Cardiac fibroblast (primary cell): ENCODE data around the gene ANKRD34A.
"Not testable (repeated sequence)": the region's sequence is repeated elsewhere in the genome, so short reads cannot be mapped to it uniquely, and the experiment has no call there.

ENCODE experiments used
- DNase-seq, 2 donors: peaks; one replicate each; pipeline versions ENCODE4 v3.0.0 to v3.0.0-alpha.2; 2010; ENCODE audit warnings: low read depth in 2 of 2
- H3K4me3 ChIP-seq, 2 donors: replicated peaks in 1 of 2; 1 replicate in 1 of 2; 2 replicates in 1 of 2; pipeline ENCODE4 v1.5.1; 2011; ENCODE audit warnings: low read depth in 2 of 2, low read length in 2 of 2, mild to moderate bottlenecking in 2 of 2, moderate library complexity in 1 of 2
- CTCF ChIP-seq: IDR thresholded peaks from one replicate; pipeline ENCODE4 v1.5.1; 2011; ENCODE audit warnings: low read depth, mild to moderate bottlenecking, low read length, inconsistent platforms

Gene ANKRD34A

GRCh38 chr1:145927916-145928643, 36.3 kb downstream of the ANKRD34A start:
- peak overlapping the region; percentile 73 to 77 for H3K4me3 ChIP-seq
- no peak for TF ChIP-seq CTCF
- no peak for DNase-seq

- peak within 1 kb of the TSS; percentile 73 to 77 for H3K4me3 ChIP-seq
- peak; percentile 55 for TF ChIP-seq CTCF
- peak; percentile 99 for DNase-seq
Measured at GRCh38 chr1:145927063-145927886, 37.1 kb downstream of the ANKRD34A start, which contains the start of gene RBM8A. Gene RBM8A (minus strand): TSS chr1:145927484. CDS start chr1:145927426, 58 bp downstream.

- no peak for DNase-seq
- no peak for TF ChIP-seq CTCF
- peak overlapping the region; percentile 73 to 77 for H3K4me3 ChIP-seq
Measured at GRCh38 chr1:145926686-145927062, 37.7 kb downstream of the ANKRD34A start.

GRCh38 chr1:145922266-145922665, 42.1 kb downstream of the ANKRD34A start:
- TF ChIP-seq CTCF = no peak
- DNase-seq = peak; percentile 33 to 52
- H3K4me3 ChIP-seq = no peak overlapping the region

GRCh38 chr1:145920297-145920696, 44.1 kb downstream of the ANKRD34A start:
- H3K4me3 ChIP-seq, DNase-seq: not testable (repeated sequence)

GRCh38 chr1:145918992-145919939, 45.1 kb downstream of the ANKRD34A start:
- no peak for TF ChIP-seq CTCF
- peak overlapping the region; percentile 93 to 94 for H3K4me3 ChIP-seq
- peak; percentile 51 to 60 for DNase-seq
